ENCODE data around the gene INTS2.
A peak's percentile ranks its signal among the peaks of the same experiment; 100 is the strongest.
"Not testable (repeated sequence)": the region's sequence is repeated elsewhere in the genome, so short reads cannot be mapped to it uniquely, and the experiment has no call there.

The INTS2 gene

GRCh38 chr17:61895391-61895790 lies 32.4 kb downstream of the INTS2 start:
- DNase-seq = no peak

GRCh38 chr17:61894310-61894709 lies 33.5 kb downstream of the INTS2 start:
- DNase-seq = not testable (repeated sequence)

GRCh38 chr17:61887733-61888132 lies 40.0 kb downstream of the INTS2 start:
- DNase-seq = not testable (repeated sequence)

GRCh38 chr17:61885865-61886264 lies 41.9 kb downstream of the INTS2 start:
- DNase-seq = not testable (repeated sequence)

- no peak for DNase-seq
Observed at GRCh38 chr17:61884864-61885263, 42.9 kb downstream of the INTS2 start.

GRCh38 chr17:61880589-61881102 lies 47.1 kb downstream of the INTS2 start:
- no peak for DNase-seq

GRCh38 chr17:61878984-61879612 lies 48.7 kb downstream of the INTS2 start:
- DNase-seq = no peak

GRCh38 chr17:61878520-61878919 lies 49.3 kb downstream of the INTS2 start:
- DNase-seq = no peak

GRCh38 chr17:61877837-61878236 lies 49.9 kb downstream of the INTS2 start:
- no peak for DNase-seq

- DNase-seq = no peak
Observed at GRCh38 chr17:61875804-61876203, 52.0 kb downstream of the INTS2 start.

GRCh38 chr17:61875285-61875684 lies 52.5 kb downstream of the INTS2 start:
- DNase-seq = no peak

GRCh38 chr17:61874075-61874474 lies 53.7 kb downstream of the INTS2 start:
- no peak for DNase-seq

GRCh38 chr17:61872099-61872498 lies 55.7 kb downstream of the INTS2 start:
- no peak for DNase-seq

- DNase-seq = no peak
Observed at GRCh38 chr17:61869138-61869537, 58.6 kb downstream of the INTS2 start.

- no peak for DNase-seq
Observed at GRCh38 chr17:61868074-61868473, 59.7 kb downstream of the INTS2 start.

- no peak for DNase-seq
Observed at GRCh38 chr17:61867033-61867432, 60.7 kb downstream of the INTS2 start.

GRCh38 chr17:61863801-61864126 lies 64.0 kb downstream of the INTS2 start:
- no peak for DNase-seq

- peak; percentile 86 for DNase-seq
Observed at GRCh38 chr17:61862975-61863800, 64.6 kb downstream of the INTS2 start, which contains the start of gene BRIP1. Gene BRIP1 (minus strand): TSS chr17:61863528. CDS start chr17:61861539, 1,989 bp downstream.

- no peak for DNase-seq
Observed at GRCh38 chr17:61862105-61862574, 65.6 kb downstream of the INTS2 start.

- DNase-seq = not testable (repeated sequence)
Observed at GRCh38 chr17:61860397-61860796, 67.4 kb downstream of the INTS2 start.

- no peak for DNase-seq
Observed at GRCh38 chr17:61856035-61856434, 71.7 kb downstream of the INTS2 start.

GRCh38 chr17:61852857-61853256 lies 74.9 kb downstream of the INTS2 start:
- DNase-seq = no peak

- DNase-seq = no peak
Observed at GRCh38 chr17:61849674-61850073, 78.1 kb downstream of the INTS2 start.

GRCh38 chr17:61848896-61849295 lies 78.9 kb downstream of the INTS2 start:
- no peak for DNase-seq
